GM12872 (cell line): ENCODE results near the gene IQCK.

Experiments used
- TF ChIP-seq, protein P1 (sequence below): IDR thresholded peaks from 3 replicates; pipeline ENCODE4 v1.5.1; 2011; ENCODE audit warnings: low read depth, mild to moderate bottlenecking, low read length, moderate library complexity; ENCODE audit not compliant: insufficient read depth

Gene IQCK

DNA sequence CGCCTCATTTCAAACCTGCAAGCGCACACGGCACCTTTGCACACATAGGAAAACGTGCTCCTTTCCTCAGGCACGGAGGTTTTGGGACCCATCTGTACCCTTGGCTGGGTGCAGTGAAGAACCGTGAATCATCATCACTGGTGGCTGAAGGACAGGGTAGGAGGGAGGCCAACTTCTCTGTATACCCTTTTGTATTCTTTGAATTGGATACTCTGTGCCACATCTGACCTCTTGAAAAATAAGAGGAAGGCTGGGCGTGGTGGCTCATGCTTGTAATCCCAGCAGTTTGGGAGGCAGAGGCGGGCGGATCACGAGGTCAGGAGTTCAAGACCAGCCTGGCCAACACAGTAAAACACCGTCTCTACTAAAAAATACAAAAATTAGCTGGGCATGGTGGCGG, 154.9 kb downstream of the IQCK start:
- TF ChIP-seq, protein P1, sequence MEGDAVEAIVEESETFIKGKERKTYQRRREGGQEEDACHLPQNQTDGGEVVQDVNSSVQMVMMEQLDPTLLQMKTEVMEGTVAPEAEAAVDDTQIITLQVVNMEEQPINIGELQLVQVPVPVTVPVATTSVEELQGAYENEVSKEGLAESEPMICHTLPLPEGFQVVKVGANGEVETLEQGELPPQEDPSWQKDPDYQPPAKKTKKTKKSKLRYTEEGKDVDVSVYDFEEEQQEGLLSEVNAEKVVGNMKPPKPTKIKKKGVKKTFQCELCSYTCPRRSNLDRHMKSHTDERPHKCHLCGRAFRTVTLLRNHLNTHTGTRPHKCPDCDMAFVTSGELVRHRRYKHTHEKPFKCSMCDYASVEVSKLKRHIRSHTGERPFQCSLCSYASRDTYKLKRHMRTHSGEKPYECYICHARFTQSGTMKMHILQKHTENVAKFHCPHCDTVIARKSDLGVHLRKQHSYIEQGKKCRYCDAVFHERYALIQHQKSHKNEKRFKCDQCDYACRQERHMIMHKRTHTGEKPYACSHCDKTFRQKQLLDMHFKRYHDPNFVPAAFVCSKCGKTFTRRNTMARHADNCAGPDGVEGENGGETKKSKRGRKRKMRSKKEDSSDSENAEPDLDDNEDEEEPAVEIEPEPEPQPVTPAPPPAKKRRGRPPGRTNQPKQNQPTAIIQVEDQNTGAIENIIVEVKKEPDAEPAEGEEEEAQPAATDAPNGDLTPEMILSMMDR = no peak

DNA sequence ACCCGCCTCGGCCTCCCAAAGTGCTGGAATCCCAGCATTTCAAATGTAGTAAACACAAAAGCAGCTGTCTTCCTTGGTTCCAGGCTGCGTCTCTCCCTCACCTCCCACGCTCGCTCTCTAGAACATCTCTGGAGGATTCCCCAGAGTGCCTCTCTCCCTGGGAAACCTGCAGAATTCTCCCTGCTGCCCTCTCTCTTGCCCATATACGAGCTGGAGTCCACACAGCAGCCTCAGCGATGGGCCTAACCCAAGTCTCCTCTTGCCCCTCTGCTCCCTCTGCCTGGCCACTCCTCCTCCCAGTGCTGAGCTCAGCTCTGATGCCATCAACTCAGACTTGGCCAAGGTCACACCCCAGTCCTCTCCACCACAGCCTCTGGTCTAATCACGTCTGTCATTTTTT, 156.0 kb downstream of the IQCK start:
- TF ChIP-seq, protein P1 = no peak

DNA sequence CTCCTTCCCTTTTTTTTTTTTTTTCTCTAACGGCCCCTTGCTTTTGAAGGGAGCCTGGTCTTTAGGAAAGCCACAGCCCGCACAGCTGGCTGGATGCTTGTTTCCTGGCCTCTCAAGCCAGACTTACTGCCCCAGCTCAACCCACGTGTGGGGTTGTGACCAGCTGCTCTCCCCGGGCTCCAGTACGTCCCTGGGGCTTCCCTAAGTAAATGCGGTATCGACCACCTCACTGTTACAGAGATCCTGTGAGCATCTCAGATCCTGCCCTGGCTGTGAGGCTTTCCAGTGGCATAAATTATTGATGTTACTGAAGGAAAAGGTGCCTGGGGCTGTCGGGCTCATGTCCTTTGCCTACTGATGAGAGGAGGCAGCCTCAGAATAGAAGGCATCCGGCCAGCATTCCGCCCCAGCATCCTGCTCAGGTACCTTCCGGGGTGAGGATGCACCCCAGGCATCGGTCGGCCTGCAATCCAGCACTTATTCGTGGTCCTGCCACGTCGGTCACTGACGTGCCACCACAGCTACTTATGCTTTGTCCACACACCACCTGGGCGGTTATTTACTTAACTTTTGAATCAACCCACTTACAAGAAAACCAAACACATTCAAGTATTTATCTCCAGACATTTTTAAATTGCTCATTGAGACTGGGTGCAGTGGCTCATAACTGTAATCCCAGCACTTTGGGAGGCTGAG, 156.9 kb downstream of the IQCK start:
- TF ChIP-seq, protein P1 = no peak

DNA sequence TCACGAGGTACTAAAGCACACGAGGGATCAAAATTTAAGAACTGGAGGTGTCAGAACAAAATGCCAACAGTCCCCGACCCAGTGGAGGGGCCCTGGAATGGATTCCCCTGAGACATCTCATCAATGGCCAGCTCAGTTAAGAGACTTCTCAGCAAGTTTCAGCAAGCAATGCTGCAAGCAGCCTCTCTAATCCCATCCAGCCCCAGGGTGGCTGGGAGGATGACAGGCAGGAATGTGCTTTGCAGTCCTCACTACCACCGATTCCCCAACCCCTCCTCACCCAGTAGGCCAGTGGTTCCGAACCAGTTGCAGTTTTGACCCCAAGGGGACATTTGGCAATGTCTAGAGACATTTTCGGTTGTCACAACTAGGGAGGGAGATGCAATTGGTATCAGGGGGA, 157.8 kb downstream of the IQCK start:
- TF ChIP-seq, protein P1 = no peak

DNA sequence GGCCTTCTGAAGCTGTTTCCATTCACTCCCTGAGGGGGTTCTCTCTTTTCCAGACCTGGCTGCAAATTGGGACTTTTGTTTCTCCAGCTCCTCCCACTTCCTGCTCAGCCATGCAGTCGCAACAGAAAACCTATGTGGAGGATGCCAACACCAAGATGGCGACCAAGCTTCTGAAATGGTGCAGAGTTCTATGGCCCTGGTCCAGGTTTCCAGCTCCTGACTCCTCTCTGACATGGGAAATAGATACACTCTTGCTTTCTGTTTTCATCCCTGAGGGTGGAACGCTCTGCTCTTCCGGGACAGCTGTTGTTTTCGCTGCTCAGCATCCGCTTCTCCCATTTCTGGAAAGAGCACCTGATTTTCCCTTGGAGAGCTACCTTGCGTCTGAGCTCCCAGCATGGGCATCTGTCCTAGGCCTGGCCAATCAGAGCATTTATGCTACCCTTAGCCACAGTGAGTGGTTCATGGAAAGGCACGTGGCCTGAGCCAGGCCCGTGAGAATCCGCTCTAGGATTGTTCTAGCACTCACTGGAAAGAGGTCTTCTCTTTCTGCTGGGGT, 158.5 kb downstream of the IQCK start:
- TF ChIP-seq, protein P1 = no peak

DNA sequence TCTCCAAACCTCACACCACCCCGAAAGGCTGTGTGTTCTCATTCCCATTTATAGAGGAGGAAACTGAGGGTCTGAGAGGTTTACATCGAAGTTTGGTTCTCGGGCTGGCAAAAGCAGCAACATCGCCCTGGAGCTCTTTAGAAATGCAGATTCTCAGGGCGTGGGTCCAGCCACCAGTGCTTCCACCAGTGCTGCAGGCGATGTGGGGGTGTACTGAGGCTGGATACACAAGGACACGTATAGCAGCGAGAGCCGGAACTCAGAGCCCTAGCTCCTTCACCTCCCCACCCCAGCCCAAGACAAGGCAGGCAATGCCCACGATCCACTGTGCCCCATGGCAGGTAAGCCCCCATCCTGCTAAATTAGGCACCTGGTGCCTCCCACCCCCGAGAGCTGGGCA, 160.7 kb downstream of the IQCK start:
- TF ChIP-seq, protein P1 = no peak

DNA sequence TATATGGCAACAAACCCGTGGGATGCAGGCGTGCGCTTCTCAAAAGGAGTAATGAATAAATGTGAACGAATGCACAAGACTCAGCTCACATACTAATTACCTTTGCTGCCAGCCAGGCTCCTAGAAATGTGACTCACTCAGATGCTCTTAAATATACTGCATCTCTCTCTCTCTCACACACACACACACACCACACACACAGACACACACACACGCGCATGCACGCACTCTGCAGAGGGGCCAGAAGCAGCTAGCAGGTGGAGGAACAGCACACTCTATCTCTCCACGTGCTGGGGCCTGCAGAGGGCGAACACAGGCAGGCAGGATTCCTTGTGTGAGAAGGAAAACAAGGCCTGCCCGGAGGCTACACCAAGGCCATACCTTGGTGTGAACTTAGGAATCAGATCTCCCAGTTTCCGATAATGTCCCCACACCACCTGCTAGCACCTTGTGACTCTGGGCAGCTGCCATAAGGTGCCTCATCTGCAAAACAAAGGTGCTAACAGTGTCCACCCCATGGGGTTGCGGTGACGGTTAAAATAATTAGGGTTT, 161.2 kb downstream of the IQCK start:
- TF ChIP-seq, protein P1 = no peak
